Endothelial cell (in vitro differentiated cells): ENCODE results near the gene NOTUM. TPM values are rescaled to one million over a fixed set of nuclear protein-coding genes. Genes with fewer than 3 reads are reported as not detected.

Experiments used
- DNase-seq: peaks from one replicate; pipeline ENCODE4 v3.0.0; 2021; ENCODE audit warnings: low spot score
- H3K27ac Mint-ChIP-seq: one replicate; pipeline ENCODE4 v1.8.0; 2021; ENCODE audit warnings: mixed read lengths, inconsistent platforms; ENCODE audit not compliant: unreplicated experiment
- H3K27me3 Mint-ChIP-seq: one replicate; pipeline ENCODE4 v1.8.0; 2021; ENCODE audit warnings: mild to moderate bottlenecking, moderate library complexity, mixed read lengths, inconsistent platforms; ENCODE audit not compliant: unreplicated experiment
- H3K36me3 Mint-ChIP-seq: one replicate; pipeline ENCODE4 v1.8.0; 2021; ENCODE audit warnings: mild to moderate bottlenecking, low read depth, mixed read lengths, inconsistent platforms; ENCODE audit not compliant: unreplicated experiment
- H3K4me1 Mint-ChIP-seq: one replicate; pipeline ENCODE4 v1.8.0; 2021; ENCODE audit warnings: mild to moderate bottlenecking, mixed read lengths, inconsistent platforms; ENCODE audit not compliant: unreplicated experiment
- H3K4me3 Mint-ChIP-seq: one replicate; pipeline ENCODE4 v1.8.0; 2021; ENCODE audit warnings: mild to moderate bottlenecking, mixed read lengths, inconsistent platforms; ENCODE audit not compliant: unreplicated experiment
- H3K9me3 Mint-ChIP-seq: one replicate; pipeline ENCODE4 v1.8.0; 2021; ENCODE audit warnings: mixed read lengths, inconsistent platforms; ENCODE audit not compliant: unreplicated experiment
- CTCF ChIP-seq: fragments of 200-600 bp; sonication (generic); IDR thresholded peaks from one replicate; pipeline ENCODE4 v1.5.0; 2021; ENCODE audit warnings: antibody characterized with exemption; ENCODE audit not compliant: unreplicated experiment
- total RNA-seq: library from RNA; stranded (reverse); fragmentation: NEBNext Ultra II Directional; extraction: Animal tissue kit (Norgen Biotek cat#: 25700); gene quantifications from one replicate; pipeline ENCODE4 v1.2.1, GENCODE V29; 2021; ENCODE audit not compliant: unreplicated experiment

The NOTUM gene
- total RNA-seq, 1 donor from 2014 or later = not detected

- DNase-seq = no peak
- Mint-ChIP-seq H3K4me1 (peaks cover 4% of the 10 kb centered on the region), H3K27ac (no peak overlapping the region), H3K27me3 (peaks cover 14% of the 10 kb centered on the region), H3K36me3 (peaks cover 5% of the 10 kb centered on the region), H3K9me3 (no peaks in the 10 kb centered on the region), H3K4me3 (no peak overlapping the region)
- TF ChIP-seq CTCF = no peak
Observed at GRCh38 chr17:81931557-81932332, 29.2 kb downstream of the NOTUM start.

- Mint-ChIP-seq H3K36me3 (peaks cover 5% of the 10 kb centered on the region), H3K4me3 (no peak overlapping the region), H3K27ac (no peak overlapping the region), H3K4me1 (peaks cover 8% of the 10 kb centered on the region), H3K9me3 (no peaks in the 10 kb centered on the region), H3K27me3 (peaks cover 19% of the 10 kb centered on the region)
- DNase-seq = no peak
- TF ChIP-seq CTCF = no peak
Observed at GRCh38 chr17:81931189-81931556, 29.8 kb downstream of the NOTUM start.

- H3K9me3 Mint-ChIP-seq = no peaks in the 10 kb centered on the region
- no peak for DNase-seq
- TF ChIP-seq CTCF = no peak
- no peak overlapping the region for H3K4me3 Mint-ChIP-seq
- H3K36me3 Mint-ChIP-seq = peaks cover 5% of the 10 kb centered on the region
- H3K27ac Mint-ChIP-seq = no peak overlapping the region
- peaks cover 22% of the 10 kb centered on the region for H3K27me3 Mint-ChIP-seq
- H3K4me1 Mint-ChIP-seq = peaks cover 9% of the 10 kb centered on the region
Observed at GRCh38 chr17:81930142-81931125, 30.6 kb downstream of the NOTUM start.

- no peak overlapping the region for H3K27ac Mint-ChIP-seq
- H3K4me3 Mint-ChIP-seq = no peak overlapping the region
- no peaks in the 10 kb centered on the region for H3K9me3 Mint-ChIP-seq
- H3K4me1 Mint-ChIP-seq = peaks cover 9% of the 10 kb centered on the region
- DNase-seq = no peak
- H3K27me3 Mint-ChIP-seq = peaks cover 19% of the 10 kb centered on the region
- no peak for TF ChIP-seq CTCF
- H3K36me3 Mint-ChIP-seq = peaks cover 5% of the 10 kb centered on the region
Observed at GRCh38 chr17:81929253-81930141, 31.5 kb downstream of the NOTUM start.
